Ovary (tissue), 3 donors: ENCODE results near the gene GNG4.

Source experiments
- CTCF ChIP-seq, 3 donors: fragments of 450-650 bp in 2 of 3; fragments of 200-600 bp in 1 of 3; IDR thresholded peaks; one replicate each; pipeline versions ENCODE4 v1.5.1 to v1.8.0; 2016 to 2022; ENCODE audit warnings: antibody characterized with exemption in 3 of 3, mild to moderate bottlenecking in 1 of 3
- EP300 ChIP-seq: sonication (generic); formaldehyde crosslinking; IDR thresholded peaks from one replicate; pipeline ENCODE4 v1.6.1; 2017; ENCODE audit warnings: antibody characterized with exemption
- POLR2A ChIP-seq: fragments of 450-650 bp; IDR thresholded peaks from one replicate; pipeline ENCODE4 v1.6.1; 2017; ENCODE audit warnings: antibody characterized with exemption, mild to moderate bottlenecking, moderate library complexity
- donor health status: DM: no; HTN: no; CAD: no.

- TF ChIP-seq POLR2A, result no peak
- TF ChIP-seq CTCF (IDR thresholded peaks at IDR 0.05), result no peak
- no peak for TF ChIP-seq EP300
Measured at GRCh38 chr1:235673981-235674380, 24.4 kb upstream of the GNG4 start.
